Nephron (organoid): ENCODE results near the gene SDC4.
A peak's percentile ranks its signal among the peaks of the same experiment; 100 is the strongest.
"Not testable (repeated sequence)": the region's sequence is repeated elsewhere in the genome, so short reads cannot be mapped to it uniquely, and the experiment has no call there.

ENCODE experiments used
- H3K27ac Mint-ChIP-seq, 3 experiments: 2 replicates each; pipeline ENCODE4 v1.8.0; 2020; ENCODE audit warnings: mixed read lengths in 3 of 3, mild to moderate bottlenecking in 2 of 3, moderate library complexity in 1 of 3
- H3K27me3 Mint-ChIP-seq: 2 replicates; pipeline ENCODE4 v1.8.0; 2021; ENCODE audit warnings: low read depth, mild to moderate bottlenecking, moderate library complexity, mixed read lengths
- H3K36me3 Mint-ChIP-seq: 2 replicates; pipeline ENCODE4 v1.8.0; 2020; ENCODE audit warnings: low read depth, mixed read lengths
- H3K4me1 Mint-ChIP-seq: 2 replicates; pipeline ENCODE4 v1.8.0; 2020; ENCODE audit warnings: mixed read lengths
- H3K4me3 Mint-ChIP-seq, 3 experiments: 2 replicates each; pipeline ENCODE4 v1.8.0; 2020; ENCODE audit warnings: mild to moderate bottlenecking in 3 of 3, mixed read lengths in 3 of 3, moderate library complexity in 2 of 3
- H3K9me3 Mint-ChIP-seq: 2 replicates; pipeline ENCODE4 v1.8.0; 2020; ENCODE audit warnings: mixed read lengths
- TF ChIP-seq, protein P1 (sequence below), 3 experiments: fragments of 200-600 bp; sonication (generic); IDR thresholded peaks; one replicate each; pipeline ENCODE4 v1.5.0; 2021; ENCODE audit warnings: antibody characterized with exemption in 3 of 3; ENCODE audit not compliant: unreplicated experiment in 3 of 3

Gene SDC4

DNA sequence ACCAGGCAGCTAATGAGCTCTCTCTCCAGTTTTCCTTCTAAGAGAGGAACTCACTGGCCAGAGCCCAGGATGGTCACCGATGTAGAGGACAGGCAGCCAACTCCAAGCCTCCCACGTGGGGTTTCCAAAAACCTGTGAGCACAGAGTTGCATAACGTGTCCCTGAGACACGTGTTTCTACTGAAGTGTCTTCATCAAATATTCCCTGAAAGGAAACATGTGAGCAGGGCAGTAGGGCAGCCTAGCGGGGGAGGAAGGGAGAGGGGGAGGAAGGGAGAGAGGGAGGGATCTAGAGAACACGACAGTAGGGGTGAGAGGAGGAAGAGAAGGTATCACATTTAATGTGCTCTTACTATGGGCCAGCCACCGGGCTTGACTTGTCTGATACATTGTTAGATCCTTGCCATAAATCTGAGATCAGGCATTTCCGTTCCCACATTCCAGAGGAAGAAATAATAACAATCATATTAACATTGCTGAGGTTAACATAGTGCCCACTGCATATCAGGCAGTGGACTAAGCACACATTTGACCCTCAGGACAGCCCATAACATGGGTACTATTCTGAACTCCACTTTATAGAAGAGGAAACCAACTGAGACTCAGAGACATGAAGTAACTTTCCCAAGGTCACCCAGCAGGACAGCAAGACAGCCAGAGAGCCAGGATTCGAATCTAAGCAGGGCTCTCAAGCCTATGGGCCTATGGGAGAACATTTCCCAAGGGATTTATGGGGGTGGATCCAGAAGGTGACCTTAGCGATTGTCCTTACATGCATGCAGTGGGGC, 10.3 kb upstream of the SDC4 start:
- H3K27ac Mint-ChIP-seq, result peak overlapping the region; percentile 76 to 90 (median 88)
- peaks cover 21% of the 10 kb centered on the region for H3K4me1 Mint-ChIP-seq
- peak overlapping the region in 2 of 3 experiments; percentile 14 to 26 for H3K4me3 Mint-ChIP-seq
- H3K36me3 Mint-ChIP-seq, result no peaks in the 10 kb centered on the region
- TF ChIP-seq, protein P1, sequence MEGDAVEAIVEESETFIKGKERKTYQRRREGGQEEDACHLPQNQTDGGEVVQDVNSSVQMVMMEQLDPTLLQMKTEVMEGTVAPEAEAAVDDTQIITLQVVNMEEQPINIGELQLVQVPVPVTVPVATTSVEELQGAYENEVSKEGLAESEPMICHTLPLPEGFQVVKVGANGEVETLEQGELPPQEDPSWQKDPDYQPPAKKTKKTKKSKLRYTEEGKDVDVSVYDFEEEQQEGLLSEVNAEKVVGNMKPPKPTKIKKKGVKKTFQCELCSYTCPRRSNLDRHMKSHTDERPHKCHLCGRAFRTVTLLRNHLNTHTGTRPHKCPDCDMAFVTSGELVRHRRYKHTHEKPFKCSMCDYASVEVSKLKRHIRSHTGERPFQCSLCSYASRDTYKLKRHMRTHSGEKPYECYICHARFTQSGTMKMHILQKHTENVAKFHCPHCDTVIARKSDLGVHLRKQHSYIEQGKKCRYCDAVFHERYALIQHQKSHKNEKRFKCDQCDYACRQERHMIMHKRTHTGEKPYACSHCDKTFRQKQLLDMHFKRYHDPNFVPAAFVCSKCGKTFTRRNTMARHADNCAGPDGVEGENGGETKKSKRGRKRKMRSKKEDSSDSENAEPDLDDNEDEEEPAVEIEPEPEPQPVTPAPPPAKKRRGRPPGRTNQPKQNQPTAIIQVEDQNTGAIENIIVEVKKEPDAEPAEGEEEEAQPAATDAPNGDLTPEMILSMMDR (IDR thresholded peaks at IDR 0.05; ENCODE audit: unreplicated experiment in 3 of 3), result no peak
- no peaks in the 10 kb centered on the region for H3K27me3 Mint-ChIP-seq
- no peaks in the 10 kb centered on the region for H3K9me3 Mint-ChIP-seq

DNA sequence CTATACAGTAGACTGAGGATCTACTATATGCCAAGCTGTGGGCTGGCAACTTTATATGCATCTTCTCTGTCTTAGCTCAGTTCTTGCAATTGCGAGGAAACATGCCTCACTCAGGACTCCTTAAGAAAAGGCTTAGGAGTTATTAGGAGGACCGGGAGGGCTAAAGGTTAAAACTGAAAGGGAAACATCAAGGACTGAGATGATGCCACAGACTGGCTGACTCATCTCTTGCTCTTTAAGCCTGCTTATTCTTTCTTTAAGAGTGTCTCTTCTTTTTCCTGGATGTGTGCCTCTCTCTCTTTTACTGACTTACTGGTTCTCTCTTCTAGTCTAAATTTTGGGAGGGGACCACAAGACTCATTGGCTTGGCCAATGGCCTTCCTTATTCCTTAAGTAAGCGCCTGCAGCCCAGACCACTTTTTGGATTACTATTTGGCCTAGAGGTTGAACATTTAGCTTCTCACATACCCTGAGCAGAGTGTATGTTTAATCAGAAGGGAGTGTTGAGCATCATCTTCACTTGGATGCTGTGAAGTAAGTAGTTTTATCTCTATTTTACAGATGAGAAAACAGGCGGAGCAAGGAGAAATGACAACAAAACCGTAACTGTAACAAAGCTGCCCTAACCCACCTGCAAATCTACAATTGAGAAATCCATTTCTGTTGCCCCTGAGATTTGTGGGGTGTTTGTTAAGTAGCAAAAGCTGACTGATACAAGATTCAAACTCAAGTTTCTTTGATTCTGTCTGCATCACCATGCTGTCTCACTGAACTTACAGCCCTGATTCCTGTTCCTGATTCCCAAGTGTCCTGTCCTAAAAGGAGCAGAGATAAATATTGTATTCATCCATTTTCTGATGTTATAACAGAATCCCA, 7.2 kb upstream of the SDC4 start:
- TF ChIP-seq, protein P1 (IDR thresholded peaks at IDR 0.05; ENCODE audit: unreplicated experiment in 3 of 3), result no peak
- H3K9me3 Mint-ChIP-seq, result no peaks in the 10 kb centered on the region
- H3K36me3 Mint-ChIP-seq, result no peaks in the 10 kb centered on the region
- peaks cover 14% of the 10 kb centered on the region for H3K4me1 Mint-ChIP-seq
- no peaks in the 10 kb centered on the region for H3K27me3 Mint-ChIP-seq
- no peak overlapping the region for H3K4me3 Mint-ChIP-seq
- peak overlapping the region in 1 of 3 experiments; percentile 38 for H3K27ac Mint-ChIP-seq

DNA sequence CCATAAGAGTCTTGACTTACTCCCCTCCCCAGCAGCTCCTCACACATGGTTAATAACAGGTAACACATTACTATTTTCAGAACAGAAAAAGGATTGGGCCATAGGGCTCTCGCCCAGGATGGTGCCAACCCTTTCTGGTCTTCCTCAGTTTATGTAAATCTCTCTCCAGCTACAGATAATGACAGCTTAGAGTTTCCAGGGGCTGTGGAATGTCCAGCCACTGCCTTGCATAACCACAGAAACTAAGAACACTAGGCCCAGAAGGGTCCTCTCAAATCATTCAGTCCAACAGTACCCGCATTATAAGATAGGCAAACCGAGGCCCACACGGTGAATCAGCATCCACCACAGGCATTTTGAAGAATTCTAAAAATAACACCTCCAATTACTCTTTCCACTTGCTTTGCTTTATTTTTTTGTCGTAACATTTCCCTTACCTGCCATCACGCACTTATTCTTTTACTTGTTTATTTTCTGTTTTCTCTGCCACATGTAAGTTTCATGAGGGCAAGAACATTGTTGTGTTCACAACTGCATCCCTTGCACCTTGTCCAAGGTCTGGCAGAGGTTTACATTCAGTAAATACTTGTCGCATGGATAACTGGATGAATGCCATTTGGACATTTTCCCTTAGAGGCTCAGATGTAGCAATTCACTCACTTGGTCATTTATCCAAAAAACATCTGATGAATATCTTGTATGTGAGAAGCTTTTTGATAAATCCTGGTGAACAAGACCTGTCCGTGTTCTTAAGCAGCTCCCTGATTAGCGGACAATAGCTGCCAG, 6.4 kb upstream of the SDC4 start:
- TF ChIP-seq, protein P1 (IDR thresholded peaks at IDR 0.05; ENCODE audit: unreplicated experiment in 3 of 3), result no peak
- no peaks in the 10 kb centered on the region for H3K27me3 Mint-ChIP-seq
- H3K4me3 Mint-ChIP-seq, result no peak overlapping the region
- peaks cover 14% of the 10 kb centered on the region for H3K4me1 Mint-ChIP-seq
- H3K27ac Mint-ChIP-seq, result no peak overlapping the region
- H3K36me3 Mint-ChIP-seq, result no peaks in the 10 kb centered on the region
- no peaks in the 10 kb centered on the region for H3K9me3 Mint-ChIP-seq

DNA sequence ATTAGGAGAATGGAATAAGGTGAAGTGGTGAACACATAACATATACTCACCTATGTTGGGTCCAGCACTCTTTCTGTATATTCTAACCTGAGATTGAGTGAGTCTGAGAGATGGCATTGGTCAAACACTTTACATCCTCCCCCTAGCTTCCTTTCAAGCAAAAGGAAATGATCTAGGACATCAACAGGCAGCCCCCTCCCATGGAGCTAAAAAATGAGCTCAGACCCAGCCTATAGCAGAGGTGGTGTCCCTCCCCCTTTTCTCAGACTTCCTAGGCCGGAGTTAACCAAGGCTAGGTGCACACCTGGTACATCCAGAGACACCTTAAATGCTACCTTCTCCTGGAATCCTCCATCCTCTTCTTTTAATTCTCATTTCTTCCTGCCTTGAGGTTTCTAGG, 5.5 kb upstream of the SDC4 start:
- TF ChIP-seq, protein P1 (IDR thresholded peaks at IDR 0.05; ENCODE audit: unreplicated experiment in 3 of 3), result no peak

DNA sequence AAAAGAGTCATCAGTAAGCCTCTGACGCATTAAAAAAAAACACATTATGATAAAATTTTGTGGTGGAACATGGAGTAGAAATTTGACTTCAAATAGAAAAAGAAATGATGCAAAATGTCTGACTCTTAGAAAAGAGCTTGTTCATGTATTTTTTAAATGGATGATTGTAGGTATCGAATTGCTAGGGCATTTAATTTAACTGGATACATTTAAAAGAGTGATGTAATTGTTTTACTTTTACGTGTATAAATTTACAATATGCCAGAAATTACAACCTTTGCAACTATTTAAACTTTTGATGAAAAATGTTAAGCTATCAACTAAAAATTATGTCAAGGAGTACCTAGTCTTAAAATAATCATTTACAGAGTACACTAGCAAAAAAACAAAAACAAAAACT, 4.5 kb upstream of the SDC4 start:
- H3K4me1 Mint-ChIP-seq, result peaks cover under 1% of the 10 kb centered on the region
- TF ChIP-seq, protein P1 (IDR thresholded peaks at IDR 0.05; ENCODE audit: unreplicated experiment in 3 of 3), result no peak
- no peaks in the 10 kb centered on the region for H3K27me3 Mint-ChIP-seq

More for the DNA sequence above, 5.5 kb upstream of the SDC4 start:
- Mint-ChIP-seq H3K4me1 (peaks cover 9% of the 10 kb centered on the region), H3K27me3 (no peaks in the 10 kb centered on the region), H3K4me3 (no peak overlapping the region), H3K27ac (no peak overlapping the region), H3K36me3 (no peaks in the 10 kb centered on the region), H3K9me3 (no peaks in the 10 kb centered on the region)

DNA sequence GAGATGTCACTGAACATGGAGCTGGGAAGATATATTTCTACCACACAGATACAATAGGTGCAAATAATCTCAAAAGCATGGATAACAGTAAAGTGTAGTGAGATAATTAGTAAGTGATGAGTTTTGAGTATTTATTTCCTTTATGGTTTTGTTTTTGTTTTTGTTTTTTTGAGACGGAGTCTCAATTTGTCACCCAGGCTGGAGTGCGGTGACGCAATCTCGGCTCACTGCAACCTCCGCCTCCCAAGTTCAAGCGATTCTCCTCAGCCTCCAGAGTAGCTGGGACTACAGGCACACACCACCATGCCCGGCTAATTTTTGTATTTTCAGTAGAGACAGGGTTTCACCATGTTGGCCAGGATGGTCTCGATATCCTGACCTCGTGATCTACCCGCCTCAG, 2.6 kb upstream of the SDC4 start:
- H3K27ac Mint-ChIP-seq, H3K36me3 Mint-ChIP-seq, H3K4me3 Mint-ChIP-seq, H3K9me3 Mint-ChIP-seq: not testable (repeated sequence)
- H3K27me3 Mint-ChIP-seq, result peaks cover 13% of the 10 kb centered on the region
- H3K4me1 Mint-ChIP-seq, result peaks cover 18% of the 10 kb centered on the region

More for the DNA sequence above, 4.5 kb upstream of the SDC4 start:
- H3K36me3 Mint-ChIP-seq, result no peaks in the 10 kb centered on the region
- H3K4me3 Mint-ChIP-seq, result no peak overlapping the region
- no peaks in the 10 kb centered on the region for H3K9me3 Mint-ChIP-seq
- no peak overlapping the region for H3K27ac Mint-ChIP-seq
